ENCODE results near the gene PLCB4. TPM values are rescaled to one million over a fixed set of nuclear protein-coding genes. Genes with fewer than 3 reads are reported as not detected.

The PLCB4 gene
- total RNA-seq, 1 experiment from 2014 or later, result 10.1 TPM

- WGBS (ENCODE audit: extremely low coverage, insufficient read length, low lambda C conversion rate), result no CpG with 5 or more reads among the region's 1 CpG
- DNase-seq, result no peak
Measured at GRCh38 chr20:9040863-9041524, 27.9 kb upstream of the PLCB4 start.

More at GRCh38 chr20:9040863-9041524, 27.9 kb upstream of the PLCB4 start:
- no peaks in the 10 kb centered on the region for H4K20me1 ChIP-seq (ENCODE audit: control insufficient read depth, insufficient read depth, insufficient read length)
- no peak overlapping the region for H2BK20ac ChIP-seq (ENCODE audit: low read depth, low read length, poor library complexity, severe bottlenecking)
- no peak overlapping the region for H2BK15ac ChIP-seq (ENCODE audit: low read depth, low read length)
- H3K14ac ChIP-seq (ENCODE audit: insufficient read depth, low read length), result no peak overlapping the region
- no peak overlapping the region for H2AFZ ChIP-seq (ENCODE audit: low read length)
- H3K4me1 ChIP-seq (ENCODE audit: insufficient read depth, low read length), result no peaks in the 10 kb centered on the region; the same call in 1 of the 2 replicates
- H2BK12ac ChIP-seq (ENCODE audit: insufficient read length, low read depth, low read length), result no peak overlapping the region
- H3K4ac ChIP-seq (ENCODE audit: low read depth, low read length), result no peak overlapping the region
- peaks cover 7 to 14% of the 10 kb centered on the region in 2 experiments for H3K4me1 Mint-ChIP-seq
- no peaks in the 10 kb centered on the region; a peak in 1 of 7 replicates for H3K36me3 Mint-ChIP-seq (ENCODE audit: insufficient read depth in 1 of 3, low read depth in 3 of 3)
- H3K4me2 ChIP-seq (ENCODE audit: insufficient read depth, insufficient read length, low read length), result no peak overlapping the region
- H3K9me3 Mint-ChIP-seq, result no peaks in the 10 kb centered on the region; a peak in 1 of 5 replicates
- no peak overlapping the region for H2AK5ac ChIP-seq (ENCODE audit: insufficient read length, low read length)
- H4K8ac ChIP-seq (replicated peaks; ENCODE audit: insufficient read length, low read depth, low read length), result no peak overlapping the region
- no peak overlapping the region for H3K56ac ChIP-seq (ENCODE audit: insufficient read length, low read depth, low read length)
- no peaks in the 10 kb centered on the region for H3K9me3 ChIP-seq (ENCODE audit: control insufficient read depth, low read depth, low read length)
- H3K27me3 ChIP-seq (ENCODE audit: insufficient read depth, low read length), result no peaks in the 10 kb centered on the region
- no peak overlapping the region for H3T11ph ChIP-seq (ENCODE audit: low read length)
- no peak overlapping the region for H3K4me3 Mint-ChIP-seq
- no peak overlapping the region for H4K91ac ChIP-seq (ENCODE audit: insufficient read length, low read depth, low read length)
- H3K27me3 Mint-ChIP-seq (ENCODE audit: low read depth), result no peaks in the 10 kb centered on the region
- H3K79me1 ChIP-seq (ENCODE audit: insufficient read depth, low read depth, low read length, poor library complexity, severe bottlenecking), result no peaks in the 10 kb centered on the region
- H3K23ac ChIP-seq (ENCODE audit: insufficient read length, low read depth, low read length), result no peak overlapping the region
- no peaks in the 10 kb centered on the region for H3K23me2 ChIP-seq (ENCODE audit: insufficient read length, low read depth, low read length, poor library complexity, severe bottlenecking)
- no peaks in the 10 kb centered on the region for H3K79me2 ChIP-seq (ENCODE audit: insufficient read depth, low read length)
- H2BK5ac ChIP-seq (ENCODE audit: insufficient read length, low read length), result no peak overlapping the region
- H3K27ac Mint-ChIP-seq, result no peak overlapping the region
- H3K9ac ChIP-seq (ENCODE audit: extremely low read depth, insufficient read length, low read length), result no peak overlapping the region
- H3K27ac ChIP-seq (ENCODE audit: insufficient read length, low read depth, low read length), result no peak overlapping the region
- no peak overlapping the region for H4K5ac ChIP-seq (ENCODE audit: insufficient read length, low read depth, low read length)
- no peak overlapping the region for H2BK120ac ChIP-seq (ENCODE audit: low read depth, low read length, poor library complexity, severe bottlenecking)
- TF ChIP-seq CTCF (conservative IDR thresholded peaks at IDR 0.05), result no peak
- H3K18ac ChIP-seq (ENCODE audit: insufficient read length, low read depth, low read length), result no peak overlapping the region
